Loucy (cell line): ENCODE results near the gene TTC12.

ENCODE experiments used
- H2AFZ ChIP-seq: fragments of 200-600 bp; sonication (generic); 2 replicates; pipeline ENCODE4 v1.6.0; 2016; ENCODE audit warnings: antibody characterized with exemption, mild to moderate bottlenecking, low read length, moderate library complexity
- H3F3A ChIP-seq: fragments of 200-600 bp; 2 replicates; pipeline ENCODE4 v1.6.0; 2016; ENCODE audit warnings: antibody characterized with exemption, low read depth, mild to moderate bottlenecking
- H3K27me3 ChIP-seq: fragments of 200-600 bp; sonication (generic); 2 replicates; pipeline ENCODE4 v1.6.1; 2014; ENCODE audit warnings: low read length, mild to moderate bottlenecking; ENCODE audit not compliant: insufficient read depth, poor library complexity, severe bottlenecking
- H3K36me3 ChIP-seq: fragments of 200-600 bp; sonication (generic); 2 replicates; pipeline ENCODE4 v1.6.1; 2016; ENCODE audit warnings: low read length; ENCODE audit not compliant: insufficient read depth
- H3K4me1 ChIP-seq: fragments of 200-600 bp; sonication (generic); 2 replicates; pipeline ENCODE4 v1.5.1; 2014; ENCODE audit warnings: low read length, mild to moderate bottlenecking; ENCODE audit not compliant: insufficient read depth, poor library complexity, severe bottlenecking
- H3K4me2 ChIP-seq: fragments of 200-600 bp; sonication (generic); 2 replicates; pipeline ENCODE4 v1.6.0; 2014; ENCODE audit warnings: antibody characterized with exemption, low read length, low read depth, mild to moderate bottlenecking; ENCODE audit not compliant: poor library complexity, severe bottlenecking
- H3K4me3 ChIP-seq: fragments of 200-600 bp; sonication (generic); 2 replicates; pipeline ENCODE4 v1.5.1; 2014; ENCODE audit warnings: low read length, mild to moderate bottlenecking, mixed read lengths; ENCODE audit not compliant: poor library complexity, severe bottlenecking
- H3K79me2 ChIP-seq: fragments of 200-600 bp; sonication (generic); 2 replicates; pipeline ENCODE4 v1.6.1; 2014; ENCODE audit warnings: low read length; ENCODE audit not compliant: insufficient read depth
- H3K9ac ChIP-seq: fragments of 200-600 bp; sonication (generic); 2 replicates; pipeline ENCODE4 v1.6.0; 2014; ENCODE audit warnings: mild to moderate bottlenecking, low read depth, low read length, moderate library complexity; ENCODE audit not compliant: poor library complexity, severe bottlenecking
- H3K9me2 ChIP-seq: fragments of 200-600 bp; sonication (generic); replicated peaks from 2 replicates; pipeline ENCODE4 v1.6.1; 2016; ENCODE audit warnings: low read depth, low read length, mixed read lengths
- H3K9me3 ChIP-seq: fragments of 200-600 bp; sonication (generic); 2 replicates; pipeline ENCODE4 v1.6.1; 2014; ENCODE audit warnings: mild to moderate bottlenecking, antibody characterized with exemption, low read length, low read depth; ENCODE audit not compliant: insufficient read depth
- H4K20me1 ChIP-seq: fragments of 200-600 bp; sonication (generic); 2 replicates; pipeline ENCODE4 v1.6.0; 2014; ENCODE audit warnings: antibody characterized with exemption, low read length, mild to moderate bottlenecking; ENCODE audit not compliant: insufficient read depth, poor library complexity, severe bottlenecking
- EZH2phosphoT487 ChIP-seq: fragments of 200-600 bp; IDR thresholded peaks from 2 replicates; pipeline ENCODE4 v1.6.1; 2018; ENCODE audit warnings: antibody characterized with exemption, mild to moderate bottlenecking, moderate library complexity, borderline replicate concordance
- TF ChIP-seq, protein P1 (sequence below): fragments of 200-600 bp; sonication (generic); conservative IDR thresholded peaks from 2 replicates; pipeline ENCODE4 v1.5.1; 2014; ENCODE audit warnings: mild to moderate bottlenecking, antibody characterized with exemption, low read length

TTC12 gene

DNA sequence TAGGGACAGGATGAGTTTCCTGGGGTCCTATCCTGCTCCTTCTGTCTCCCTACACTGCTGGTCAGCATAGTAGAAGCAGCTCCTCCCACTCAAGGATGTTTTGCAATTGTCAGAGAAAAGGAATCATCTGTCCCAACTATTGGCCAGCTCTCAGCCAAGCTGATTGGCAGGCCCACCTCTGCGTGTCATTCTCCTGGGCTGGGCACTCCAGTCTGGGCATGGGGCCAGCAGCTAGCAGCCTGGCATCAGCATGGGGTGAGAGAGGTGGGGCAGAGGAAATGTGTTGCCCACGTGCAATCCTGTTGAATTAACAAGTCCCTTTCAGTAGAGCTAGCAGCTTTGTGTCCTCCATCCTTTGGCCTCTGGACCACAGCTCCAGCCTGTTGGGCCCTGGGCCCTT is 87.3 kb downstream of the TTC12 start:
- Histone ChIP-seq H2AFZ (no peak overlapping the region), H3K9me3 (no peaks in the 10 kb centered on the region; the same call in 1 of the 2 replicates), H3F3A (no peaks in the 10 kb centered on the region), H3K79me2 (no peaks in the 10 kb centered on the region), H3K36me3 (no peaks in the 10 kb centered on the region), H3K9me2 (no peaks in the 10 kb centered on the region), H3K27me3 (no peaks in the 10 kb centered on the region), H4K20me1 (no peaks in the 10 kb centered on the region), H3K9ac (no peak overlapping the region), H3K4me1 (no peaks in the 10 kb centered on the region), H3K4me2 (no peak overlapping the region), H3K4me3 (no peak overlapping the region)
- TF ChIP-seq, protein P1, sequence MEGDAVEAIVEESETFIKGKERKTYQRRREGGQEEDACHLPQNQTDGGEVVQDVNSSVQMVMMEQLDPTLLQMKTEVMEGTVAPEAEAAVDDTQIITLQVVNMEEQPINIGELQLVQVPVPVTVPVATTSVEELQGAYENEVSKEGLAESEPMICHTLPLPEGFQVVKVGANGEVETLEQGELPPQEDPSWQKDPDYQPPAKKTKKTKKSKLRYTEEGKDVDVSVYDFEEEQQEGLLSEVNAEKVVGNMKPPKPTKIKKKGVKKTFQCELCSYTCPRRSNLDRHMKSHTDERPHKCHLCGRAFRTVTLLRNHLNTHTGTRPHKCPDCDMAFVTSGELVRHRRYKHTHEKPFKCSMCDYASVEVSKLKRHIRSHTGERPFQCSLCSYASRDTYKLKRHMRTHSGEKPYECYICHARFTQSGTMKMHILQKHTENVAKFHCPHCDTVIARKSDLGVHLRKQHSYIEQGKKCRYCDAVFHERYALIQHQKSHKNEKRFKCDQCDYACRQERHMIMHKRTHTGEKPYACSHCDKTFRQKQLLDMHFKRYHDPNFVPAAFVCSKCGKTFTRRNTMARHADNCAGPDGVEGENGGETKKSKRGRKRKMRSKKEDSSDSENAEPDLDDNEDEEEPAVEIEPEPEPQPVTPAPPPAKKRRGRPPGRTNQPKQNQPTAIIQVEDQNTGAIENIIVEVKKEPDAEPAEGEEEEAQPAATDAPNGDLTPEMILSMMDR, result no peak
- TF ChIP-seq EZH2phosphoT487, result no peak

DNA sequence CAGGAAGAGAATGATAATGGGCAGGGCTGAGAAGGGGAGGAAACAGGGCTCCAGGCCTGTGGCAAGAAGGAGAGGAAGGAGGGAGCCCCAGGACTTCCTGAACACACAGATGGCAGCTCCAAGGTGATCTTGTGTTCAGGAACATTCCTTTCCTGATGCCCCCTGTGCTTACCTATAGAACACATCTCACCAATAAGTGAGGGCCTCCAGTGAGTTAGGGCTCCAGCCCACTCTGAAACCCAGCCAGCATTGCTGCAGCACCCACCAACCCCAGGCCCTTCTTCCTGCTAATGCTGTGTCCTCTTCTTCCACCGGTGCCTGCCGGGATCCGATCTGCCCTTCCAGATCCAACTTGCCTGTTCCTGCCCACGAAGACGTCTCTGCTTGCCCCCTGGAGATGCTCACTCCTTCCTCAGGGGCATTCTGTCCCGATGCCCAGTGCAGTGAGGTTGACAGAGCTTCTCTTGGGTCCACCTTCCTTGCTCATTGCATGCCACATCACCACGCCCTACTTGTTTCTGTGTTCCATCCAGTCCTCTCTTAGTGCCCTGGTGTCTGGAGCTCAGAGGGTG is 90.6 kb downstream of the TTC12 start:
- TF ChIP-seq, protein P1, result no peak
- no peak for TF ChIP-seq EZH2phosphoT487
- Histone ChIP-seq H3K4me1 (no peaks in the 10 kb centered on the region), H3K4me3 (no peak overlapping the region), H3K4me2 (no peak overlapping the region), H3K9ac (no peak overlapping the region), H3K9me2 (no peaks in the 10 kb centered on the region), H3F3A (no peaks in the 10 kb centered on the region), H4K20me1 (no peaks in the 10 kb centered on the region), H3K36me3 (no peaks in the 10 kb centered on the region), H2AFZ (no peak overlapping the region), H3K27me3 (no peaks in the 10 kb centered on the region), H3K9me3 (peaks cover 4% of the 10 kb centered on the region; the same call in 1 of the 2 replicates), H3K79me2 (no peaks in the 10 kb centered on the region)

DNA sequence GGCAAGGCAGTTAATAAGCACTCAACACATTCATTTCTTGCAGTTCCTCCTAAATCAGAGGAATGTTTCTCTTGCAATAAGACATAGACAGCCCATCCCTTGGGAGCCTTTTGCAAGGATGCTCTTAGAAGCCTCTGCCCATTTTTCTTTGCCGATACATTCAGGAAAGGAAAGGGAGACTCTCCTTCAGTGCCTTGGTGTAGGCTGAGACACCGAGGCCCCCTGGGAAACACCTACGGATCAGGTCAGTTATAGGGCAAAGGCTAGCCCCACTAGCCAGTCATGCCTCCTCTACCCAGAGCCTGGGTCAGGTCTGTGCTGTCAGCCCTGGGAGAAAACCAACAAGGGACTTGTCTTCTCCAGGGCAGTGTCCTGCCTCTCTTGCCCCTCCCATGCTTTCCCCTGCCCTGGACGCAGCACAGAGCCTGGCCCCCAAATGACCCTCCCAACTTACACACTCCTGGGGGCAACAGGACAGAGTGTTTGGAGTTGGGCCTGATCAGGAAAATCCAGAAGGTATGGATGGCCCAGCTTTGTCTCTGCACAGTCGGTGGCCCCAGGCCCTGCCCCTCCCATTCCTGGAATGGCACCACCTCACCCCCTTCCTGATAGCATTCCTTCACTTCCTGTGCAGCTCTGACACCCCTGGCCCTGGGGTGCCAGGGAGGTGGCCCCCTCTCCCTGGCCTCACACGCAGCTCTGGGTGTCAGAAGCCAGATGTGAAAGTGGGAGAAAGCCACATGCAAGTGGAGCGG is 91.5 kb downstream of the TTC12 start:
- Histone ChIP-seq H3K4me2 (no peak overlapping the region), H3K9me2 (no peaks in the 10 kb centered on the region), H3K27me3 (no peaks in the 10 kb centered on the region), H3K9ac (no peak overlapping the region), H3K9me3 (peaks cover 4% of the 10 kb centered on the region; the same call in 1 of the 2 replicates), H3F3A (no peaks in the 10 kb centered on the region), H3K36me3 (no peaks in the 10 kb centered on the region), H2AFZ (no peak overlapping the region), H3K4me3 (no peak overlapping the region), H3K79me2 (no peaks in the 10 kb centered on the region), H4K20me1 (no peaks in the 10 kb centered on the region), H3K4me1 (no peaks in the 10 kb centered on the region)
- TF ChIP-seq, protein P1, result no peak
